H1 (cell line): Measurements from ENCODE around the gene USHBP1.

ENCODE experiments used
- CTCF ChIP-seq, 3 experiments: IDR thresholded peaks; 1 replicate in 2 of 3; 2 replicates in 1 of 3; pipeline versions ENCODE4 v1.5.1 to v1.6.1; 2011; ENCODE audit warnings: low read length in 3 of 3, mild to moderate bottlenecking in 3 of 3, inconsistent platforms in 2 of 3, low read depth in 1 of 3, moderate library complexity in 1 of 3; ENCODE audit not compliant: insufficient read depth in 1 of 3; ENCODE audit errors: control extremely low read depth in 1 of 3
- EGR1 ChIP-seq: IDR thresholded peaks from 2 replicates; pipeline ENCODE4 v1.6.1; 2011; ENCODE audit warnings: low read depth, low read length, borderline replicate concordance
- GTF2F1 ChIP-seq: IDR thresholded peaks from 2 replicates; pipeline ENCODE4 v1.6.1; 2012; ENCODE audit warnings: low read depth, low read length, improper control_type of control experiment, borderline replicate concordance
- KDM1A ChIP-seq: fragments of 200-600, 300-600 bp; sonication (generic); IDR thresholded peaks from 2 replicates; pipeline ENCODE4 v1.7.1; 2016; ENCODE audit warnings: mild to moderate bottlenecking, low read length, borderline replicate concordance
- POLR2AphosphoS5 ChIP-seq: IDR thresholded peaks from 2 replicates; pipeline ENCODE4 v1.6.1; 2011; ENCODE audit warnings: low read depth, low read length
- RAD21 ChIP-seq, 2 experiments: IDR thresholded peaks in 1 of 2; conservative IDR thresholded peaks in 1 of 2; 2 replicates each; pipeline ENCODE4 v1.6.1; 2011; ENCODE audit warnings: low read depth in 2 of 2, low read length in 2 of 2, improper control_type of control experiment in 1 of 2, inconsistent platforms in 1 of 2, mild to moderate bottlenecking in 1 of 2, moderate library complexity in 1 of 2
- RFX5 ChIP-seq: IDR thresholded peaks from 2 replicates; pipeline ENCODE4 v1.6.1; 2011; ENCODE audit warnings: low read depth, low read length, improper control_type of control experiment, borderline replicate concordance
- SP1 ChIP-seq: IDR thresholded peaks from 2 replicates; pipeline ENCODE4 v1.6.1; 2011; ENCODE audit warnings: low read depth, low read length
- TAF7 ChIP-seq: optimal IDR thresholded peaks from 2 replicates; pipeline ENCODE3; 2011; ENCODE audit warnings: low read depth, mild to moderate bottlenecking, inconsistent platforms, low read length, moderate library complexity, borderline replicate concordance
- TF ChIP-seq, protein P1 (sequence below): IDR thresholded peaks from 2 replicates; pipeline ENCODE4 v1.6.1; 2011; ENCODE audit warnings: low read length, improper control_type of control experiment

- no peak for TF ChIP-seq EGR1
- no peak for TF ChIP-seq CTCF (IDR thresholded peaks at IDR 0.05; ENCODE audit: control extremely low read depth in 1 of 3, insufficient read depth in 1 of 3, low read depth in 1 of 3, low read length in 3 of 3)
- TF ChIP-seq GTF2F1, result no peak
- no peak for TF ChIP-seq RFX5
- TF ChIP-seq RAD21 (IDR thresholded peaks at IDR 0.05 in 1 of 2, conservative IDR thresholded peaks at IDR 0.05 in 1 of 2; ENCODE audit: low read depth in 2 of 2, low read length in 2 of 2), result no peak
- TF ChIP-seq, protein P1, sequence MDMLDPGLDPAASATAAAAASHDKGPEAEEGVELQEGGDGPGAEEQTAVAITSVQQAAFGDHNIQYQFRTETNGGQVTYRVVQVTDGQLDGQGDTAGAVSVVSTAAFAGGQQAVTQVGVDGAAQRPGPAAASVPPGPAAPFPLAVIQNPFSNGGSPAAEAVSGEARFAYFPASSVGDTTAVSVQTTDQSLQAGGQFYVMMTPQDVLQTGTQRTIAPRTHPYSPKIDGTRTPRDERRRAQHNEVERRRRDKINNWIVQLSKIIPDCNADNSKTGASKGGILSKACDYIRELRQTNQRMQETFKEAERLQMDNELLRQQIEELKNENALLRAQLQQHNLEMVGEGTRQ, result no peak
- no peak for TF ChIP-seq KDM1A
- no peak for TF ChIP-seq SP1
- peak; percentile 10; the same call in 1 of the 2 replicates for TF ChIP-seq POLR2AphosphoS5
- no peak for TF ChIP-seq TAF7
These were observed 28.4 kb downstream of the USHBP1 start for GRCh38 chr19:17235971-17236777.
